Stimulated activated naive CD8-positive, alpha-beta T cell treated with anti-CD3 and anti-CD28 coated beads, Interleukin-15, Interleukin-2, amounts not matched to agents 100 ng/mL and 50 ng/mL, for 24 hours (primary cell): Measurements from ENCODE around the gene HAT1.

Experiments
- H3K27ac Mint-ChIP-seq: one replicate; pipeline ENCODE4 v1.8.0; 2021; ENCODE audit warnings: mild to moderate bottlenecking, mixed read lengths
- H3K27me3 Mint-ChIP-seq: one replicate; pipeline ENCODE4 v1.8.0; 2021; ENCODE audit warnings: mixed read lengths
- H3K36me3 Mint-ChIP-seq: one replicate; pipeline ENCODE4 v1.8.0; 2021; ENCODE audit warnings: low read depth, mixed read lengths
- H3K4me1 Mint-ChIP-seq: one replicate; pipeline ENCODE4 v1.8.0; 2021; ENCODE audit warnings: low read depth, mixed read lengths
- H3K4me3 Mint-ChIP-seq: one replicate; pipeline ENCODE4 v1.8.0; 2021; ENCODE audit warnings: mild to moderate bottlenecking, mixed read lengths
- H3K9me3 Mint-ChIP-seq: one replicate; pipeline ENCODE4 v1.8.0; 2021; ENCODE audit warnings: mixed read lengths

The HAT1 gene

GRCh38 chr2:172013396-172013795 lies 91.1 kb downstream of the HAT1 start:
- Mint-ChIP-seq H3K27ac (no peak overlapping the region), H3K9me3 (no peaks in the 10 kb centered on the region), H3K36me3 (peaks cover 8% of the 10 kb centered on the region), H3K4me1 (peaks cover 24% of the 10 kb centered on the region), H3K4me3 (no peak overlapping the region), H3K27me3 (no peaks in the 10 kb centered on the region)

- Mint-ChIP-seq H3K4me1 (no peaks in the 10 kb centered on the region), H3K36me3 (no peaks in the 10 kb centered on the region), H3K4me3 (no peak overlapping the region), H3K27me3 (no peaks in the 10 kb centered on the region), H3K27ac (no peak overlapping the region), H3K9me3 (no peaks in the 10 kb centered on the region)
These were observed 99.0 kb downstream of the HAT1 start for GRCh38 chr2:172021074-172021931.

- H3K27me3 Mint-ChIP-seq, result no peaks in the 10 kb centered on the region
- no peaks in the 10 kb centered on the region for H3K4me1 Mint-ChIP-seq
- no peaks in the 10 kb centered on the region for H3K36me3 Mint-ChIP-seq
- H3K9me3 Mint-ChIP-seq, result no peaks in the 10 kb centered on the region
- no peak overlapping the region for H3K4me3 Mint-ChIP-seq
- no peak overlapping the region for H3K27ac Mint-ChIP-seq
These were observed 99.7 kb downstream of the HAT1 start for GRCh38 chr2:172021955-172022354.

GRCh38 chr2:172031536-172031935 lies 109.3 kb downstream of the HAT1 start:
- no peaks in the 10 kb centered on the region for H3K27me3 Mint-ChIP-seq
- no peaks in the 10 kb centered on the region for H3K9me3 Mint-ChIP-seq
- H3K4me3 Mint-ChIP-seq, result no peak overlapping the region
- no peak overlapping the region for H3K27ac Mint-ChIP-seq
- H3K4me1 Mint-ChIP-seq, result no peaks in the 10 kb centered on the region
- H3K36me3 Mint-ChIP-seq, result no peaks in the 10 kb centered on the region
